WTC11 (cell line): ENCODE measurements around the gene PFN2. TPM values are rescaled to one million over a fixed set of nuclear protein-coding genes. Genes with fewer than 3 reads are reported as not detected.

Source experiments
- ATAC-seq: fragments of 200-7000 bp; cut with Tn5 transposase; 2 replicates; pipeline ENCODE4 v1.10.0; 2021; ENCODE audit warnings: mild to moderate bottlenecking, moderate library complexity
- CTCF ChIA-PET: fragments of 300-600 bp; sonication (Branson Sonifier 250); formaldehyde crosslinking; loops from one replicate; lab custom pipeline; 2021; ENCODE audit warnings: antibody characterized with exemption; lab: Charles Lee
- POLR2A ChIA-PET: fragments of 350-600 bp; sonication (Branson Sonifier 250); formaldehyde crosslinking; loops from one replicate; lab custom pipeline; 2021; ENCODE audit warnings: antibody characterized with exemption; lab: Charles Lee
- DNase-seq: peaks from one replicate; pipeline ENCODE4 v3.0.0; 2021; ENCODE audit warnings: low spot score
- H3K27ac Mint-ChIP-seq: 2 replicates; pipeline ENCODE4 v1.8.0; 2021; ENCODE audit warnings: mixed read lengths
- H3K27me3 Mint-ChIP-seq: 2 replicates; pipeline ENCODE4 v1.8.0; 2021; ENCODE audit warnings: low read depth, mild to moderate bottlenecking, moderate library complexity, mixed read lengths
- H3K36me3 Mint-ChIP-seq: 2 replicates; pipeline ENCODE4 v1.8.0; 2021; ENCODE audit warnings: mixed read lengths
- H3K4me1 Mint-ChIP-seq: 2 replicates; pipeline ENCODE4 v1.8.0; 2022; ENCODE audit warnings: mixed read lengths
- H3K4me3 Mint-ChIP-seq: 2 replicates; pipeline ENCODE4 v1.8.0; 2021; ENCODE audit warnings: mild to moderate bottlenecking, moderate library complexity, mixed read lengths
- H3K9me3 Mint-ChIP-seq: 2 replicates; pipeline ENCODE4 v1.8.0; 2021; ENCODE audit warnings: mixed read lengths
- EMX1 ChIP-seq: fragments of 250-450 bp; sonication (Bioruptor Pico); IDR thresholded peaks from 2 replicates; pipeline ENCODE4 v1.8.0; 2021; ENCODE audit warnings: mild to moderate bottlenecking
- FOXJ3 ChIP-seq: sonication (generic); formaldehyde crosslinking; IDR thresholded peaks from 2 replicates; pipeline ENCODE4 v1.9.0; 2021; ENCODE audit warnings: missing genetic modification reagents, mild to moderate bottlenecking, borderline replicate concordance
- FOXP4 ChIP-seq: sonication (generic); formaldehyde crosslinking; IDR thresholded peaks from 2 replicates; pipeline ENCODE4 v1.8.0; 2022; ENCODE audit warnings: mild to moderate bottlenecking, missing genetic modification reagents
- GABPB1 ChIP-seq: sonication (generic); formaldehyde crosslinking; IDR thresholded peaks from 2 replicates; pipeline ENCODE4 v1.8.1; 2023; ENCODE audit warnings: mild to moderate bottlenecking, missing genetic modification reagents
- KAT7 ChIP-seq: sonication (generic); formaldehyde crosslinking; IDR thresholded peaks from 2 replicates; pipeline ENCODE4 v1.8.1; 2023; ENCODE audit warnings: missing genetic modification reagents, mild to moderate bottlenecking, borderline replicate concordance
- NR3C1 ChIP-seq: sonication (generic); formaldehyde crosslinking; conservative IDR thresholded peaks from 2 replicates; pipeline ENCODE4 v1.8.1; 2023; ENCODE audit warnings: low read depth, mild to moderate bottlenecking, missing genetic modification reagents
- PRRX2 ChIP-seq: fragments of 250-450 bp; sonication (Bioruptor Pico); IDR thresholded peaks from 2 replicates; pipeline ENCODE4 v1.8.0; 2021; ENCODE audit warnings: mild to moderate bottlenecking
- SP1 ChIP-seq: sonication (generic); formaldehyde crosslinking; conservative IDR thresholded peaks from 2 replicates; pipeline ENCODE4 v1.8.1; 2022; ENCODE audit warnings: missing genetic modification reagents
- ZMAT4 ChIP-seq: fragments of 250-450 bp; sonication (Bioruptor Pico); IDR thresholded peaks from 2 replicates; pipeline ENCODE4 v1.9.0; 2021; ENCODE audit warnings: mild to moderate bottlenecking
- ZNF416 ChIP-seq: fragments of 250-450 bp; sonication (Bioruptor Pico); IDR thresholded peaks from 2 replicates; pipeline ENCODE4 v1.9.0; 2021; ENCODE audit warnings: mild to moderate bottlenecking, inconsistent platforms
- ZNF512 ChIP-seq: sonication (generic); formaldehyde crosslinking; IDR thresholded peaks from 2 replicates; pipeline ENCODE4 v1.8.1; 2022; ENCODE audit warnings: missing genetic modification reagents, borderline replicate concordance
- total RNA-seq: library from RNA; stranded (reverse); gene quantifications from 3 replicates; pipeline ENCODE4 v1.2.3, GENCODE V29; 2021
- TF ChIP-seq, protein P1 (sequence below): sonication (generic); formaldehyde crosslinking; IDR thresholded peaks from 2 replicates; pipeline ENCODE4 v1.8.1; 2022; ENCODE audit warnings: low read depth, mild to moderate bottlenecking, moderate library complexity, missing genetic modification reagents, borderline replicate concordance
- TF ChIP-seq, protein P2 (sequence below): sonication (generic); formaldehyde crosslinking; IDR thresholded peaks from 2 replicates; pipeline ENCODE4 v1.8.0; 2022; ENCODE audit warnings: mild to moderate bottlenecking, missing genetic modification reagents
- TF ChIP-seq, protein P3 (sequence below): sonication (generic); formaldehyde crosslinking; IDR thresholded peaks from 2 replicates; pipeline ENCODE4 v1.8.0; 2023; ENCODE audit warnings: missing genetic modification reagents, mild to moderate bottlenecking, borderline replicate concordance
- TF ChIP-seq, protein P4 (sequence below): sonication (generic); formaldehyde crosslinking; IDR thresholded peaks from 2 replicates; pipeline ENCODE4 v1.8.0; 2022; ENCODE audit warnings: mild to moderate bottlenecking, missing genetic modification reagents

The PFN2 gene
- total RNA-seq, 1 experiment from 2014 or later: 158 TPM

GRCh38 chr3:149934524-149934923 lies 36.2 kb downstream of the PFN2 start:
- POLR2A ChIA-PET: interaction anchor here (0.6 kb wide), 1 partner anchor 932 kb away, joined by 5 read pairs; no protein-coding TSS in a partner anchor
- ATAC-seq (no peak), DNase-seq (no peak)
- H3K27ac Mint-ChIP-seq: no peak overlapping the region
- TF ChIP-seq KAT7 (CRISPR knock-in tag) (no peak), SP1 (CRISPR knock-in tag) (no peak), FOXP4 (CRISPR knock-in tag) (no peak), ZNF416 (CRISPR knock-in tag) (no peak), GABPB1 (CRISPR knock-in tag) (no peak), ZNF512 (CRISPR knock-in tag) (no peak)
- TF ChIP-seq, protein P1, sequence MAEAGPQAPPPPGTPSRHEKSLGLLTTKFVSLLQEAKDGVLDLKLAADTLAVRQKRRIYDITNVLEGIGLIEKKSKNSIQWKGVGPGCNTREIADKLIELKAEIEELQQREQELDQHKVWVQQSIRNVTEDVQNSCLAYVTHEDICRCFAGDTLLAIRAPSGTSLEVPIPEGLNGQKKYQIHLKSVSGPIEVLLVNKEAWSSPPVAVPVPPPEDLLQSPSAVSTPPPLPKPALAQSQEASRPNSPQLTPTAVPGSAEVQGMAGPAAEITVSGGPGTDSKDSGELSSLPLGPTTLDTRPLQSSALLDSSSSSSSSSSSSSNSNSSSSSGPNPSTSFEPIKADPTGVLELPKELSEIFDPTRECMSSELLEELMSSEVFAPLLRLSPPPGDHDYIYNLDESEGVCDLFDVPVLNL (CRISPR knock-in tag): no peak
- TF ChIP-seq, protein P2, sequence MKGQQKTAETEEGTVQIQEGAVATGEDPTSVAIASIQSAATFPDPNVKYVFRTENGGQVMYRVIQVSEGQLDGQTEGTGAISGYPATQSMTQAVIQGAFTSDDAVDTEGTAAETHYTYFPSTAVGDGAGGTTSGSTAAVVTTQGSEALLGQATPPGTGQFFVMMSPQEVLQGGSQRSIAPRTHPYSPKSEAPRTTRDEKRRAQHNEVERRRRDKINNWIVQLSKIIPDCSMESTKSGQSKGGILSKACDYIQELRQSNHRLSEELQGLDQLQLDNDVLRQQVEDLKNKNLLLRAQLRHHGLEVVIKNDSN (CRISPR knock-in tag): no peak
- TF ChIP-seq, protein P3, sequence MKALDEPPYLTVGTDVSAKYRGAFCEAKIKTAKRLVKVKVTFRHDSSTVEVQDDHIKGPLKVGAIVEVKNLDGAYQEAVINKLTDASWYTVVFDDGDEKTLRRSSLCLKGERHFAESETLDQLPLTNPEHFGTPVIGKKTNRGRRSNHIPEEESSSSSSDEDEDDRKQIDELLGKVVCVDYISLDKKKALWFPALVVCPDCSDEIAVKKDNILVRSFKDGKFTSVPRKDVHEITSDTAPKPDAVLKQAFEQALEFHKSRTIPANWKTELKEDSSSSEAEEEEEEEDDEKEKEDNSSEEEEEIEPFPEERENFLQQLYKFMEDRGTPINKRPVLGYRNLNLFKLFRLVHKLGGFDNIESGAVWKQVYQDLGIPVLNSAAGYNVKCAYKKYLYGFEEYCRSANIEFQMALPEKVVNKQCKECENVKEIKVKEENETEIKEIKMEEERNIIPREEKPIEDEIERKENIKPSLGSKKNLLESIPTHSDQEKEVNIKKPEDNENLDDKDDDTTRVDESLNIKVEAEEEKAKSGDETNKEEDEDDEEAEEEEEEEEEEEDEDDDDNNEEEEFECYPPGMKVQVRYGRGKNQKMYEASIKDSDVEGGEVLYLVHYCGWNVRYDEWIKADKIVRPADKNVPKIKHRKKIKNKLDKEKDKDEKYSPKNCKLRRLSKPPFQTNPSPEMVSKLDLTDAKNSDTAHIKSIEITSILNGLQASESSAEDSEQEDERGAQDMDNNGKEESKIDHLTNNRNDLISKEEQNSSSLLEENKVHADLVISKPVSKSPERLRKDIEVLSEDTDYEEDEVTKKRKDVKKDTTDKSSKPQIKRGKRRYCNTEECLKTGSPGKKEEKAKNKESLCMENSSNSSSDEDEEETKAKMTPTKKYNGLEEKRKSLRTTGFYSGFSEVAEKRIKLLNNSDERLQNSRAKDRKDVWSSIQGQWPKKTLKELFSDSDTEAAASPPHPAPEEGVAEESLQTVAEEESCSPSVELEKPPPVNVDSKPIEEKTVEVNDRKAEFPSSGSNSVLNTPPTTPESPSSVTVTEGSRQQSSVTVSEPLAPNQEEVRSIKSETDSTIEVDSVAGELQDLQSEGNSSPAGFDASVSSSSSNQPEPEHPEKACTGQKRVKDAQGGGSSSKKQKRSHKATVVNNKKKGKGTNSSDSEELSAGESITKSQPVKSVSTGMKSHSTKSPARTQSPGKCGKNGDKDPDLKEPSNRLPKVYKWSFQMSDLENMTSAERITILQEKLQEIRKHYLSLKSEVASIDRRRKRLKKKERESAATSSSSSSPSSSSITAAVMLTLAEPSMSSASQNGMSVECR (CRISPR knock-in tag): no peak
- H3K9me3 Mint-ChIP-seq: peaks cover 31% of the 10 kb centered on the region
- CTCF ChIA-PET: no interaction called here
- no peaks in the 10 kb centered on the region for H3K4me1 Mint-ChIP-seq
- H3K27me3 Mint-ChIP-seq: no peaks in the 10 kb centered on the region
- peaks cover 38% of the 10 kb centered on the region for H3K36me3 Mint-ChIP-seq
- H3K4me3 Mint-ChIP-seq: no peak overlapping the region

DNA sequence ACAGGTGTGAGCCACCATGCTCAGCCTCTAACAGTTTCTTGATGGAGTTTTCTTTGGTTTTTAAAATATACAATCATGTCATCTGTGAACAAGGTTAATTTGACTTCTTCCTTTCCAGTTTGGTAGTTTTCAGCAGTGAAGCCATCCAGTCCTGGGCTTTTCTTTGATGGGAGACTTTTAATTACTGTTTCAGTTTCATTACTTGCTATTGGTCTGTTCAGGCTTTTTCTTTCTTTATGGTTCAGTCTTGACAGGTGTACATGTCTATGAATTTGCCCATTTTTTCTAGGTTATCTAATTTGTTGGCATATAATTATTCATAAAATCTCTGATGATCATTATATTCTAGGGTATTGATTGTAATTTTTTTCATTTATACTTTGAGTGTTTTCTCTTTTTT lies 36.8 kb downstream of the PFN2 start:
- TF ChIP-seq EMX1: no peak
- no peak for TF ChIP-seq PRRX2 (CRISPR knock-in tag)
- no peak for TF ChIP-seq ZMAT4
- no peak for TF ChIP-seq KAT7 (CRISPR knock-in tag)
- TF ChIP-seq GABPB1 (CRISPR knock-in tag): no peak
- TF ChIP-seq, protein P4, sequence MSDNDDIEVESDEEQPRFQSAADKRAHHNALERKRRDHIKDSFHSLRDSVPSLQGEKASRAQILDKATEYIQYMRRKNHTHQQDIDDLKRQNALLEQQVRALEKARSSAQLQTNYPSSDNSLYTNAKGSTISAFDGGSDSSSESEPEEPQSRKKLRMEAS: no peak
- no peak for TF ChIP-seq NR3C1 (CRISPR knock-in tag)
- no peak for TF ChIP-seq FOXJ3 (CRISPR knock-in tag)
- Mint-ChIP-seq H3K4me3 (no peak overlapping the region), H3K9me3 (peaks cover 31% of the 10 kb centered on the region)

More for the DNA sequence above, 36.8 kb downstream of the PFN2 start:
- Mint-ChIP-seq H3K27me3 (no peaks in the 10 kb centered on the region), H3K27ac (no peak overlapping the region), H3K4me1 (no peaks in the 10 kb centered on the region), H3K36me3 (peaks cover 44% of the 10 kb centered on the region)
- ChIA-PET POLR2A (interaction anchor here (0.6 kb wide), 1 partner anchor 932 kb away, joined by 5 read pairs; no protein-coding TSS in a partner anchor), CTCF (no interaction called here)
- ATAC-seq: no peak
- no peak for DNase-seq
